Head of caudate nucleus (tissue), 42 donors: ENCODE data around the gene GPC5.
"Not testable (repeated sequence)": the region's sequence is repeated elsewhere in the genome, so short reads cannot be mapped to it uniquely, and the experiment has no call there.

Source experiments
- DNase-seq, 42 donors: peaks; one replicate each; pipeline versions ENCODE4 v3.0.0 to v3.0.0-alpha.2; 2020 to 2021; ENCODE audit warnings: mixed read lengths in 7 of 42
- intact Hi-C: fragments of 100-400 bp; cut with DNase I; formaldehyde crosslinking; loops from one replicate; pipeline ENCODE4 v1.15.0; 2022

Gene GPC5

DNA sequence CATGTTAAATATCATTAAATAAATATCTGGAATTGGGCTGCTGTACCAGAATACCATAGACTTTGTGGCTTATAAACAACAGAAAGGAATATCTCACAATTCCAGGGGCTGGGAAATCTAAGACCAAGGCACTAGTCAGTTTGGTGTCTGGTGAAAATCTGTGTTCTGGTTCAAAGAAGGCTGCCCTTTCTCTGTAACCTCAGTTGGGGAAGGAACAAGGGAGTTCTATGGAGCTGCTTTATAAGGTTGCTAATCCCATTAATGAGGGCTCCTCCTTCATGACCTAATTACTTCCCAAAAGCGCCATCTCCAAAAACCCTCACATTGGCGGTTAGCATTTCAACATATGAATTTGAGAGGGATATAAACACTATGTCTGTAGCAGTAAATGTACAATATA lies 480.9 kb downstream of the GPC5 start:
- no peak for DNase-seq
- intact Hi-C loops = no loop called here

GRCh38 chr13:91882918-91883317 lies 484.5 kb downstream of the GPC5 start:
- intact Hi-C loops = no loop called here
- no peak for DNase-seq

- DNase-seq = no peak
- intact Hi-C loops = no loop called here
These were observed 491.2 kb downstream of the GPC5 start for GRCh38 chr13:91889641-91890040.

DNA sequence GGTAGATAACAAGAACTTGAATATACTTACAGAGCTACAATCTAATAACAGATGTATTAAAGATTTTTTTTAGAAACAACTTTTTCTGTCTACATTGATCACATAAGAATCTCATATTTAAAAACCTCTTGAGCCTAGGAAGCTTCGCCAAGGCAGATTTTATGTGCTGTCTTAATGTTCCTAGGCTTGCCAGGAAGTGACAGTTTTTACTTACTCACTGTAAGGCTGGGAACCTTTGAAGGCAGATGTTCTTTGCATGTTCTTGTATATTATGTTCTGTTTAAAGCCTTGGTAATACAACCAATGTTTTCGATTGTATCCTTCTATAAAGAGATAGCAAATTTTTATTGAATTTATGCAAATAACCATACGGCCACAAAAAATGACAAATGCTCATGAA lies 492.7 kb downstream of the GPC5 start:
- no peak for DNase-seq
- intact Hi-C loops = no loop called here

GRCh38 chr13:91893040-91893439 lies 494.6 kb downstream of the GPC5 start:
- DNase-seq = no peak
- intact Hi-C loops = no loop called here

DNA sequence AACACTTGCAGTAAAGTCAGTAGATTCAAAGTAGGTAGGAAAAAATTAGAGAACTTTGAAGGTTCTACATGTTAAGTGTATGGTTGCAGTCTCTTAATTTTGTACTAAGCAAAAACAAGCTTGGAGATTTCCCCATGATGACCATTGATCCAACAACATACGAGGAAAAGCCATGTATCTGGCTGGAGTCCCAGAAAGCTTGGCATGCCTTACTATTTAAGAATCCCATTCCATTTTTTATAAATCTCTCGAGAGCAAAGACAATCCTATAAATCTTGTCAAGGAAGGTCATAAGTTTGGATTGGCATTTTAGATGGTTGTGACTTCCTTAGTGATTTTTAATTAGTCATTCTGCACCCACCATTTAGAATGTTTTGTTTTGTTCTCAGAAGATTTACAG lies 495.9 kb downstream of the GPC5 start:
- intact Hi-C loops = no loop called here
- no peak for DNase-seq

DNA sequence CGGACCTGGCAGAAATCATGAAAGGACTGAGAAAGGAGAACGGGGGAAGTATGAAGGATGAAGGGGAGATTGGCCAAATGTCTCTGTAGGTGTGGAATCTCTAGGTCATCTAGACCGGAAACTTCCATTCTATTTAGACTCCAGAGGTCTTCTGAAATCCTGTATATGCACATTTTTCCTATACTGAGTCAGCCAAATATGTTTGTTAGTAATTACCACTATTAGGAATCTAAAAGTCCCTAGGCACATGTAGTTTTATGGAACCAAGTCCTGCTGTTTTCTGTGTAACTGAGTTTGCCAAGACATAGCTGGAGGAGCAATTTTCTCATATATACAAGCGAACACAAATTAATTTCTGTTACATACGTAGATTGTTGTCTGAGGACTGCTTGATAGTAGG lies 498.1 kb downstream of the GPC5 start:
- intact Hi-C loops = no loop called here
- no peak for DNase-seq

DNA sequence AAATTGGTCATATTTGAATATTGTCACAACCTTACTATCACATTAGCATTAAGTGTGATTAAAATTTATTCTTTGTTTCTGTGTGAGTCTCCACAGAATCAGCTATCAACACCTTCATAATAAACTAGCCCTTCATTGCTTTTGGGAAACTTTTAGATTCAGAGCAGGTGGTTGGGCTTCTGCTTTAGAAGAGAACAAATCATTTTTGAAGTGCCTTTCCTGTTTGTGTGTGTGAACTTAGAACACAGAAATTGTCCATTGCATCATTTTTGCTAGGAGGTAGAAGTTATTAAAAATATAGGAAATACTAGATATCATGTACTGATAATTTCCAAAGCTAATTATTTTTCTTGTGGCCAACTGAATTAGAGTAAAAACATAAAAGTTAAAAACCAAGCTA lies 500.6 kb downstream of the GPC5 start:
- DNase-seq, intact Hi-C loops: not testable (repeated sequence)

GRCh38 chr13:91902291-91902690 lies 503.9 kb downstream of the GPC5 start:
- intact Hi-C loops = no loop called here
- DNase-seq = no peak

- no peak for DNase-seq
- intact Hi-C loops = no loop called here
These were observed 505.6 kb downstream of the GPC5 start for GRCh38 chr13:91904005-91904404.

DNA sequence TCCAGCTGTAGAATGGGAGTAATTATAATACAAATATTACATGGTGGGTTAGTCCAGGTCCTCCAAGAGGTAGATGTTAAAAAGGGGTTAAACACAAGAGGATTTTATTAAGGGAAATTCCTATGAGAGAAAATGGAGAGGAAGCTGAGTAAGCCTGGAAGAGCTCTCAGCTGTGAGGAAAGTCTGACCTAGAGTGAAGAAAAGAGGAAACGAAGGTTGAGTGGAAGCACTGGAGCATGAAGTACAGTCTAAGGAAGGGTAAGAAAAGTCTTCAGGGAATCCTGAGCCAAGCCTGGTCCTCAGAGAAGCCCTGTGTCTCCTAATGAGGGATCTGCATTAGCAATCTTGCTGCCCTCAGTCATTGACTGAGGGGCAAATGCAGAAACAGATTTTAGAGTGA lies 506.2 kb downstream of the GPC5 start:
- intact Hi-C loops = no loop called here
- DNase-seq = no peak

DNA sequence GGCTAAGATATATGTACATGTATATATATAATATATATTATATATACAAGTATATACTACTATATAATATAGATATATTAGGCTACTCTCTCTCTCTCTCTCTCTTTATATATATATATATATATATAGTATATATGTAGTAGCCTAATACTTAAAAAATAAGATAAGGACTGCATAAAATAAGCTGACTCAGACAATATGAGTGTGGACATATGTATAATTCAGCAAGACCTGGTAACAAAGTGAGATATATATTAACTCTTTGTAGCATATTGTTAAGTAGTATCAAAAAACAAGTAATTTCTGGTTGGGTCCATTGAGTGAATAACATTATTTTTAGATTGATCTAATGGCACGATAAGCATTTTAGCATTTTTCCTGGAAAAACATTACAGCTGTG lies 509.0 kb downstream of the GPC5 start:
- DNase-seq = no peak
- intact Hi-C loops = no loop called here

DNA sequence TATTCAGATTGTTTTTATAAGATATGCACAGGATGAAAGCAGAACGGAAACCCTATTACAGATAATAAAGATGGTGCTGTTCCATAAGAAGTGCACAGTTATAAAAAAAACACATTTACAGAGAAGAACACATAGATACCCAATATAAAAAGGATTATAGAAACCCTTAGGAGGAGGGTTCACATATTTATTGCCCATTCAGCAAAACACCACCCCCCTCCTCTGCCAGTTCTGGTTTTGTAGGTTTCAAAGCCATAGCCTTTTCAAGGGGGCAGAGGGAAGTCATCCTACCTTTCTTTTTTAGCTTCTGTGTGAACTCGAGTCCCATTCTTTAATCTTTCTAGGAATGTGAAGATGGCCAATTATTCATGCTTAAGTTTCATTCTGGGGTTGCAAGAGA lies 511.2 kb downstream of the GPC5 start:
- no peak for DNase-seq
- intact Hi-C loops = no loop called here

- no peak for DNase-seq
- intact Hi-C loops = no loop called here
These were observed 524.7 kb downstream of the GPC5 start for GRCh38 chr13:91922969-91923592.

DNA sequence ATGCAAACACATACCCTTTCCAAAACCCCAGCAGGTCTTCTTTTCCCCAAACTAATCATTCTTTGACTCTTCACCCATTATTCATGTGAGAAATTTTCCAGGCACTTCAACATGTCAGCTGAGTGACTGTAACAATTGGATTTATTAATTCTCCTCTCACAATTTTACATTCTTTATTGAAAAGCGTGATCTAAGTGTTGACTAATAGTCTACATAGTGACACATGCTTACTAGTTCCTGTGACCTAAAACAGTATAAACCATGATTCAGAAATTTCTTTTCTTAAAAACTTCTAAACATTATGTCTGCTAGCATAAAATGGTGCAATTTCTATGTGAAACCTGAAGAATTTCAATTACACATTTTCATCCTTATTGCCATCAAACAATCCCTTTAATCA lies 532.3 kb downstream of the GPC5 start:
- intact Hi-C loops = no loop called here
- DNase-seq = no peak

DNA sequence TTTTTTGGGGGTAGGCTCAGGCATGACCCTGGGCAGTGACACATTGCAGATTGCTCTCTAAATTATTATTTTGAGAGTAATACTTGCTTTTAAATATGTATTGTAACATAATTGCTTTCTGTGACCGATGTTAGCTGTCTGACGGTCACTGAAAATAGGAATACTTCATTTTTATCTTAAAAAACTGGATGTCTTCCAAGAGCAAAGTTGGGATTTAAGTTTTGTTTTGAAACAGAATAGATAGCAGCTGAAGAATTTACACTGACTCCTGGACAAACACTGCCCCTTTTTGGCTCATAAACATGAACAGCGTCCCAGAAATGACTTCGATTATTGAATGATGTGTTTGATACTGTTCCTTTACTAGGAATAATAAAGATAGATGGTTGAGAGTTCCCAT lies 535.9 kb downstream of the GPC5 start:
- no peak for DNase-seq
- intact Hi-C loops = no loop called here

DNA sequence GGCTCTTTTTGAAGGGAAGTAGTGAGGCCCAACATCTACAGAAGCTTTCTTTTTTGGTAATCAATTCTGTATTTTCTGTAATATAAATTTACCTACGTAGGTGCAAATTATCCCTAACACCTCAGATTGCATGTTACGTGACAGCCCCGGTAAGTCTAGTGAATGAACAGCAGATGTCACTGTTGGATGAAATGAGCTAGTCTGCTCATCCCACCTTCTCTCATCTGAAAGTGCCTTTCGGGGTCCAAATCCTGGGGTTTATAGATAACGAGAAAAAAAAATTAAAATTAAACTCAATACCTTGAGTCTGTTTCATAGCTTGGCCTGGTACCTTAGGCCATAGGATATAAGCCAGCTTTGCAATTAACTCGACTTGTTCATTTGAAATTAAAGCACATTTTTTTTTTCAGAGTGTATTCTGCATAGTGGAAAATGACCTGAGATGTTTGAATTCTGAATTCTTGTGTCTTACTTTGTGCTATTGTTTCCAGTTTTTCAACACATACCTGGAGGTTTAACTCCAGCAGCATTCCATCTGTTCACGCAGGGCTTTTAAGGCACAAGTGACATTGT lies 548.2 kb downstream of the GPC5 start:
- peak in 20 of 42 donors; percentile 1 to 60 (median 30) for DNase-seq
- intact Hi-C loops = no loop called here

DNA sequence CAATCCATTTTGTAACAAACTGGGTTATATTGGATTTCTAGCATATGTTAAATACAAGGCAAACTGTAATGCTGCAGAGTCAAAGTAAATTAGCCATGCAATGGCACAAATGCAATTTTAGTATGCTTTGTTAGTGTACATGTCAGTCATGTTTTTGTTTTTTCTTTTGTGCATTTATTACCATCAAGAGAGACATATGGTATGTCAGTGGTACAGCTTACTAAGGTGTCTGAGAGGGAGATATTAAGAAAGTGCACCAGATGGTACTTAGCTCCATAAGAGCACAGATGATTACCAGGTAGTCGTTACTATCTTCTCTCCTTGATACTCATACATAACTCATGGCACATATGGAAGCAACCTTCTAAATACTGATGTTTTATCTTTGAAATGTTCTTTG lies 550.3 kb downstream of the GPC5 start:
- DNase-seq = no peak
- intact Hi-C loops = no loop called here

- no peak for DNase-seq
- intact Hi-C loops = no loop called here
These were observed 552.4 kb downstream of the GPC5 start for GRCh38 chr13:91950803-91951202.

GRCh38 chr13:91955546-91956355 lies 557.3 kb downstream of the GPC5 start:
- DNase-seq = no peak
- intact Hi-C loops = no loop called here

- intact Hi-C loops = no loop called here
- no peak for DNase-seq
These were observed 562.5 kb downstream of the GPC5 start for GRCh38 chr13:91960947-91961346.
